GM21619 (cell line): ENCODE results near the gene SNRPE.

Experiments
- ATAC-seq: cut with Tn5 transposase; IDR thresholded peaks from one replicate; pipeline ENCODE4 v1.9.1; 2021; ENCODE audit not compliant: unreplicated experiment

Gene SNRPE

GRCh38 chr1:203878422-203878821 lies 17.0 kb downstream of the SNRPE start:
- no peak for ATAC-seq

GRCh38 chr1:203880606-203881005 lies 19.2 kb downstream of the SNRPE start:
- ATAC-seq, result no peak

- no peak for ATAC-seq
These were observed 27.4 kb downstream of the SNRPE start for GRCh38 chr1:203888807-203889251.

GRCh38 chr1:203891950-203892349 lies 30.6 kb downstream of the SNRPE start:
- ATAC-seq, result no peak

- ATAC-seq, result no peak
These were observed 37.3 kb downstream of the SNRPE start for GRCh38 chr1:203898458-203899352.

GRCh38 chr1:203899353-203899716 lies 37.9 kb downstream of the SNRPE start:
- no peak for ATAC-seq

GRCh38 chr1:203899869-203900714 lies 38.7 kb downstream of the SNRPE start:
- no peak for ATAC-seq

GRCh38 chr1:203901581-203901980 lies 40.2 kb downstream of the SNRPE start:
- no peak for ATAC-seq

- no peak for ATAC-seq
These were observed 43.9 kb downstream of the SNRPE start for GRCh38 chr1:203905275-203905674.

- no peak for ATAC-seq
These were observed 45.5 kb downstream of the SNRPE start for GRCh38 chr1:203906932-203907331.

- no peak for ATAC-seq
These were observed 46.5 kb downstream of the SNRPE start for GRCh38 chr1:203907901-203908300.

- ATAC-seq, result no peak
These were observed 50.4 kb downstream of the SNRPE start for GRCh38 chr1:203911806-203912205.

- no peak for ATAC-seq
These were observed 51.7 kb downstream of the SNRPE start for GRCh38 chr1:203913073-203913521.

GRCh38 chr1:203914292-203914691 lies 52.9 kb downstream of the SNRPE start:
- no peak for ATAC-seq

GRCh38 chr1:203915811-203916210 lies 54.4 kb downstream of the SNRPE start:
- no peak for ATAC-seq

- no peak for ATAC-seq
These were observed 55.4 kb downstream of the SNRPE start for GRCh38 chr1:203916756-203917155.
